ENCODE measurements around the gene COG2. TPM values are rescaled to one million over a fixed set of nuclear protein-coding genes. Genes with fewer than 3 reads are reported as not detected.
A peak's percentile ranks its signal among the peaks of the same experiment; 100 is the strongest.

Gene COG2
- total RNA-seq, 6 donors from 2014 or later, result 23.5 to 37.7 (median 28.7) TPM

- H3K27ac ChIP-seq, result no peak overlapping the region
- peak overlapping the region in 3 of 4 donors; percentile 72 to 92 (median 75) for H3K4me3 ChIP-seq
- 13 to 27% methylated on average over 8 to 17 of the region's 18 CpGs for WGBS, 2 donors
Observed at GRCh38 chr1:230641900-230642262, 400 bp upstream of the COG2 start.

GRCh38 chr1:230643908-230644307, 1.6 kb downstream of the COG2 start:
- no peak for TF ChIP-seq CTCF (IDR thresholded peaks at IDR 0.05)
- no peak for TF ChIP-seq POLR2AphosphoS5 (IDR thresholded peaks at IDR 0.05)
- no peak for TF ChIP-seq POLR2A (IDR thresholded peaks at IDR 0.05)
- no peak for TF ChIP-seq EP300 (IDR thresholded peaks at IDR 0.05)
- no peaks in the 10 kb centered on the region for H3K9me3 ChIP-seq
- H3K4me3 ChIP-seq, result peak overlapping the region in 2 of 4 donors; percentile 75 to 92
- DNase-seq (no peak), ATAC-seq (ENCODE audit: low FRiP score in 2 of 2) (no peak)
- WGBS, 2 donors, result 49 to 65% methylated on average over 4 of the region's 4 CpGs
- H3K27ac ChIP-seq, result no peak overlapping the region
- no peaks in the 10 kb centered on the region for H3K27me3 ChIP-seq
- H3K36me3 ChIP-seq, result no peaks in the 10 kb centered on the region
- peaks cover 15 to 40% (median 25%) of the 10 kb centered on the region in 4 donors for H3K4me1 ChIP-seq

More at GRCh38 chr1:230641900-230642262, 400 bp upstream of the COG2 start:
- H3K27me3 ChIP-seq, result no peaks in the 10 kb centered on the region
- no peak for ATAC-seq (ENCODE audit: low FRiP score in 2 of 2)
- H3K36me3 ChIP-seq, result no peaks in the 10 kb centered on the region
- no peak for DNase-seq
- H3K9me3 ChIP-seq, result no peaks in the 10 kb centered on the region
- peaks cover 15 to 34% (median 25%) of the 10 kb centered on the region in 4 donors for H3K4me1 ChIP-seq
- no peak for TF ChIP-seq POLR2A (IDR thresholded peaks at IDR 0.05)
- no peak for TF ChIP-seq CTCF (IDR thresholded peaks at IDR 0.05)
- no peak for TF ChIP-seq POLR2AphosphoS5 (IDR thresholded peaks at IDR 0.05)
- TF ChIP-seq EP300 (IDR thresholded peaks at IDR 0.05), result no peak

GRCh38 chr1:230646710-230647302, 4.5 kb downstream of the COG2 start:
- Histone ChIP-seq H3K9me3 (no peaks in the 10 kb centered on the region), H3K4me1 (peaks cover 15 to 37% (median 23%) of the 10 kb centered on the region in 4 donors), H3K27ac (no peak overlapping the region), H3K4me3 (no peak overlapping the region), H3K36me3 (no peaks in the 10 kb centered on the region), H3K27me3 (no peaks in the 10 kb centered on the region)
- ATAC-seq (ENCODE audit: low FRiP score in 2 of 2) (no peak), DNase-seq (no peak)
- no peak for TF ChIP-seq POLR2A (IDR thresholded peaks at IDR 0.05)
- no peak for TF ChIP-seq CTCF (IDR thresholded peaks at IDR 0.05)
- TF ChIP-seq POLR2AphosphoS5 (IDR thresholded peaks at IDR 0.05), result no peak
- no peak for TF ChIP-seq EP300 (IDR thresholded peaks at IDR 0.05)
- 92 to 97% methylated on average over 4 of the region's 4 CpGs for WGBS, 2 donors

- H3K4me3 ChIP-seq, result no peak overlapping the region
- H3K9me3 ChIP-seq, result no peaks in the 10 kb centered on the region
- no peak overlapping the region for H3K27ac ChIP-seq
- DNase-seq (no peak), ATAC-seq (ENCODE audit: low FRiP score in 2 of 2) (no peak)
- no peaks in the 10 kb centered on the region for H3K36me3 ChIP-seq
- peaks cover 15 to 34% (median 19%) of the 10 kb centered on the region in 4 donors for H3K4me1 ChIP-seq
- TF ChIP-seq POLR2A (IDR thresholded peaks at IDR 0.05) (no peak), EP300 (IDR thresholded peaks at IDR 0.05) (no peak), POLR2AphosphoS5 (IDR thresholded peaks at IDR 0.05) (no peak), CTCF (IDR thresholded peaks at IDR 0.05) (no peak)
- 65 to 66% methylated on average over 5 of the region's 5 CpGs for WGBS, 2 donors
- H3K27me3 ChIP-seq, result no peaks in the 10 kb centered on the region
Observed at GRCh38 chr1:230647321-230647720, 5.0 kb downstream of the COG2 start.

- no peaks in the 10 kb centered on the region for H3K27me3 ChIP-seq
- ATAC-seq (ENCODE audit: low FRiP score in 2 of 2) (no peak), DNase-seq (no peak)
- H3K27ac ChIP-seq, result no peak overlapping the region
- H3K4me1 ChIP-seq, result peaks cover 15 to 31% (median 18%) of the 10 kb centered on the region in 4 donors
- H3K36me3 ChIP-seq, result no peaks in the 10 kb centered on the region
- H3K4me3 ChIP-seq, result no peak overlapping the region
- H3K9me3 ChIP-seq, result no peaks in the 10 kb centered on the region
- TF ChIP-seq CTCF (IDR thresholded peaks at IDR 0.05) (no peak), POLR2A (IDR thresholded peaks at IDR 0.05) (no peak), POLR2AphosphoS5 (IDR thresholded peaks at IDR 0.05) (no peak), EP300 (IDR thresholded peaks at IDR 0.05) (no peak)
- 88 to 94% methylated on average over 3 of the region's 3 CpGs for WGBS, 2 donors
Observed at GRCh38 chr1:230648114-230648513, 5.8 kb downstream of the COG2 start.
